SJCRH30 (cell line): ENCODE results near the gene TTC39C. TPM values are rescaled to one million over a fixed set of nuclear protein-coding genes. Genes with fewer than 3 reads are reported as not detected.
A peak's percentile ranks its signal among the peaks of the same experiment; 100 is the strongest.

Source experiments
- DNase-seq, 2 experiments: peaks; one replicate each; pipeline ENCODE4 v3.0.0-alpha.2; 2015 to 2020
- H3K27ac ChIP-seq: fragments of 250-450 bp; sonication (Bioruptor Pico); 2 replicates; pipeline ENCODE4 v1.5.1; 2020; ENCODE audit warnings: mild to moderate bottlenecking, moderate library complexity
- H3K27me3 ChIP-seq: fragments of 250-450 bp; sonication (Bioruptor Pico); 2 replicates; pipeline ENCODE4 v1.5.1; 2020; ENCODE audit warnings: mild to moderate bottlenecking, moderate library complexity
- H3K36me3 ChIP-seq: fragments of 250-450 bp; sonication (Bioruptor Pico); 2 replicates; pipeline ENCODE4 v1.5.1; 2020; ENCODE audit warnings: mild to moderate bottlenecking, moderate library complexity
- H3K4me1 ChIP-seq: fragments of 250-450 bp; sonication (Bioruptor Pico); 2 replicates; pipeline ENCODE4 v1.5.1; 2020; ENCODE audit warnings: mild to moderate bottlenecking, moderate library complexity
- H3K4me3 ChIP-seq: fragments of 250-450 bp; sonication (Bioruptor Pico); 2 replicates; pipeline ENCODE4 v1.5.1; 2020; ENCODE audit warnings: mild to moderate bottlenecking, moderate library complexity
- H3K9me3 ChIP-seq: fragments of 250-450 bp; sonication (Bioruptor Pico); replicated peaks from 2 replicates; pipeline ENCODE4 v1.5.1; 2020; ENCODE audit warnings: mild to moderate bottlenecking, moderate library complexity
- total RNA-seq: library from RNA; depleted of rRNA; stranded (reverse); fragments of >200 nt; shearing (Covaris generic); gene quantifications from 2 replicates; pipeline ENCODE4 v1.2.3, GENCODE V29; 2014

TTC39C gene
- total RNA-seq, 1 experiment from 2014 or later: 12.6 TPM

DNA sequence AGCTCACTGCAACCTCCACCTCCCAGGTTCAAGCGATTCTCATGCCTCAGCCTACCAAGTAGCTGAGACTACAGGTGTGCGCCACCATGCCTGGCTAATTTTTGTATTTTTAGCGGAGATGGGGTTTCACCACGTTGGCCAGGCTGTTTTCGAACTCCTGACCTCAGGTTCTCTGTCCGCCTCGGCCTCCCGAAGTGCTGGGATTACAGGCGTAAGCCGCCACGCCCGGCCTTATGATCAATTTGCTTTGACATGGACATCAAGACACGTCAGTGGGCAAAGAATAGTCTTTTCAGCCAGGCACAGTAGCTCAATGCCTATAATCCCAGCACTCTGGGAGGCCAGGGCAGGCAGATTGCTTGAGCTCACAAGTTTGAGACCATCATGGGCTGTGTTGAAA lies 76.3 kb downstream of the TTC39C start:
- Histone ChIP-seq H3K4me3 (no peak overlapping the region), H3K4me1 (peaks cover 11% of the 10 kb centered on the region), H3K9me3 (no peaks in the 10 kb centered on the region), H3K36me3 (0 out of 2 replicates have a peak, but pooled peaks cover 2% of the 10 kb centered on the region), H3K27ac (no peak overlapping the region), H3K27me3 (no peaks in the 10 kb centered on the region)
- no peak for DNase-seq

DNA sequence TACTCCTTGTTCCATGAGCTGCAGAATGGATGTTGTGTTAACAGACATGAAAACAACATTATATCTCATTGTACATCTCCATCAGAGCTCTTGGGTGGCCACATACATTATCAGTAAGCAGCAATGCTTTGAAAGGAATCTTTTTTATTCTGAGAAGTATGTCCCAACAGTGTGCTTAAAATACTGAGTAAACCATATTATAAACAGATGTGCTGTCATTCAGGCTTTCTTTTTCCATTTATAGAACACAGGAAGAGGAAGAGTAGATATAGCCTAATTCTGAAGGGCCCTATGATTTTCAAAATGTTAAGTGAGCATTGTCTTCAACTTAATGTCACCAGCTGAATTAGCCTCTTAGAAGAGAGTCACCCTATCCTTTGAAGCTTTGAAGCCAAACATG lies 80.0 kb downstream of the TTC39C start:
- Histone ChIP-seq H3K9me3 (no peaks in the 10 kb centered on the region), H3K36me3 (0 out of 2 replicates have a peak, but pooled peaks cover 2% of the 10 kb centered on the region), H3K4me1 (no peaks in the 10 kb centered on the region), H3K27me3 (no peaks in the 10 kb centered on the region), H3K4me3 (no peak overlapping the region), H3K27ac (no peak overlapping the region)
- no peak for DNase-seq

DNA sequence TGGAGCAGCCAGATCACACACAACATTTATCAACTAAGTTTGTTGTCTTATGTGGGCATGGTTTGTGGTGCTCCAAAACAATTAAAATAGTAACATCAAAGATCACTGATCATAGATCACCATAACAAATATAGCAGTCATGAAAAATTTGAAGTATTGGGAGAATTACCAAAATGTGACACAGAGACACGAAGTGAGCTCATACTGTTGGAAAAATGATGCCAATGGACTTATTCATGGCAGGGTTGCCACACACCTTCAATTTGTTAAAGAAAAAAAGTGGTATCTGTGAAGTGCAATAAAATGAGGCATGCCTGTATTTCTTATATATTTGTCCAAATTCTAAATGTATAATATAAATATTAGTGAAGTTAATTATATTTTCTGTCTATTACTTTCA lies 81.4 kb downstream of the TTC39C start:
- no peak overlapping the region for H3K4me3 ChIP-seq
- no peaks in the 10 kb centered on the region for H3K4me1 ChIP-seq
- DNase-seq: no peak
- no peaks in the 10 kb centered on the region for H3K9me3 ChIP-seq
- H3K27ac ChIP-seq: no peak overlapping the region
- H3K36me3 ChIP-seq: 0 out of 2 replicates have a peak, but pooled peaks cover 2% of the 10 kb centered on the region
- no peaks in the 10 kb centered on the region for H3K27me3 ChIP-seq

DNA sequence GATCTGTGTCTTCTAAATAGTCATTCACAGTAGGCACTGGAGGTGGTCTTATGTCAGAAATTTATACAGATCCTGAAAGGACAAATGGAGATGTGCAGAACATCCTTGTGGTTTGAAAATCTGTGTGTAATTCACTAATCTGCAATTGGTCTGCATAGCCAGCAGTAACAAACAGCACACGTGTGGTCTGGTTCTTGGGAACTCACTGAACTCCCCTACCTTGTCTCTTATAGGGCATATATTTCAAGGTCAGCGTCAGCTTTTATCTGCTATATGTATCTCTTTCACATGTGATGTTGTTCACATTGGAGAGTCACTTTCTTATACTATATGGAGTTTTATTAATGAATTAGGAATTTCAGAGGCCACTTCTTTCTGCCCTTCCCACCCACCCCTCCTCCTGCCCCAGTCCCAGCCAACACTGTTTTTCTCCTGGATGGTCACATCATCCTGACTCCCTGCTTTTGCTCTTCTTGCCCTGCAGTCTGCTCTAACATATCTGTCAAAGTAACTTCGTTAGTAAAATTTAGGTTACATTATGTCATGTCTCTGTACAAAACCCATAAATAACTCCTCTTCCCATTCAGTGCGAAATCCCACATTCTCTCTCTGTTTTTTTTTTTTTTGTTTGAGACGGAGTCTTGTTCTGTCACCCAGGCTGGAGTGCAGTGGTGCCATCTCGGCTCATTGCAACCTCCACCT lies 88.9 kb downstream of the TTC39C start:
- no peaks in the 10 kb centered on the region for H3K27me3 ChIP-seq
- no peak overlapping the region for H3K27ac ChIP-seq
- no peaks in the 10 kb centered on the region for H3K9me3 ChIP-seq
- no peaks in the 10 kb centered on the region for H3K4me1 ChIP-seq
- no peaks in the 10 kb centered on the region for H3K36me3 ChIP-seq
- H3K4me3 ChIP-seq: no peak overlapping the region
- no peak for DNase-seq

DNA sequence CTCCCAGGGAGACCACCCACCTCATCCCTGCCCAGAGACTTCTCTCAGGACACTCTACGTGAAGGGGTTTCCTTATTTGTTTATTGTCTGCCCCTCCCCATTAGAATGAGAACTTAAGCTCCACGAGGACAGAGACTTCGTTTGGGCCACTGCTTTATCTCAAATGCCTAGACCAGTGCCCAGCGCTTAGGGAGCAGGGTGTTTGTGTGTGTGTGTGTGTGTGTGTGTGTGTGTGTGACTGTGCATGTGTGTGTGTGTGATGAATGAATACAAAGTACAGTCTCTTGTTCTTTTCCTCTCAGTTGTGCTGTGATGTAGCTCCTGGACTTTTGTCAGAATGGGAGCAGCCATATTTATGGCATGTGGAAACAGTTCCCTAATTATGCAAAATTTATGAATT lies 89.9 kb downstream of the TTC39C start:
- Histone ChIP-seq H3K4me1 (no peaks in the 10 kb centered on the region), H3K27ac (no peak overlapping the region), H3K9me3 (no peaks in the 10 kb centered on the region), H3K27me3 (no peaks in the 10 kb centered on the region), H3K4me3 (no peak overlapping the region), H3K36me3 (no peaks in the 10 kb centered on the region)
- no peak for DNase-seq

DNA sequence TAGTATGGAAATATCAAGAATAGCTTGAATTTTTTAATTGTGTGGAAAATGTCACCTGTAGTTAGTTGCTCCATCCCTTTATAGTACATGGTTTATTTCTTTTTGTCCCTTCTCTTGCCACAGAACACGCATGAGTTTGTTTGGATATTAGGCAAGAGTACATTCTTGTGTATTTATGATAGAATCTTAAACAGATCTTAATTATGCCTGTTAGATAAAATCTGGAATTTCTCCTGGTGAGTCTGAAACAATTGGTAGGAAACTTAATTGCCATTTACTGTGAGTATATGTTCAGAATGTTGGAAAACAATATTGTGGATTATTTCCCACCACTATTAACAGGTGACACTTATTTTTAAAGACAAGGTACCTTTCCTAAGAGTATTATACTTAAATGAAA lies 94.1 kb downstream of the TTC39C start:
- no peak for DNase-seq
- H3K4me3 ChIP-seq: no peak overlapping the region
- H3K4me1 ChIP-seq: no peaks in the 10 kb centered on the region
- no peak overlapping the region for H3K27ac ChIP-seq
- no peaks in the 10 kb centered on the region for H3K36me3 ChIP-seq
- no peaks in the 10 kb centered on the region for H3K27me3 ChIP-seq
- no peaks in the 10 kb centered on the region for H3K9me3 ChIP-seq

DNA sequence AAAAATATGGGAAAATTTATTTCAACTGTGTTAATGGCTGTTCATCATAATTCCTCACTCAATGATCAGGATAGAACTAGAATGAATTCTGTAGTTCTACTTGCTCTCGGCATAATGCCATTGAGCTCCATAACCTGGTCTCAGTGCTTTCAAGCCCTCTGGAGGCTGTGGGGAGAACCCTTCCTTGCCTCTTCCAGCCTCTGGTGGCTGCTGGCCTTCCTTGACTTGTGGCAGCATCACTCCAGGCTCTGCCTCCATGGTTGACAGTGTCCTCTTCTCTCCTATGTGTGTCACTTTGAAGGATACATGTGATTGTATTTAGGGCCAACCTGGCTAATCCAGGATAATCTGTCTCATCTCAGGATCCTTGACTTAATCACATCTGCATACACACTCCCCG lies 97.4 kb downstream of the TTC39C start:
- no peak overlapping the region for H3K27ac ChIP-seq
- H3K27me3 ChIP-seq: no peaks in the 10 kb centered on the region
- no peak for DNase-seq
- H3K36me3 ChIP-seq: no peaks in the 10 kb centered on the region
- no peaks in the 10 kb centered on the region for H3K9me3 ChIP-seq
- H3K4me3 ChIP-seq: no peak overlapping the region
- H3K4me1 ChIP-seq: no peaks in the 10 kb centered on the region

DNA sequence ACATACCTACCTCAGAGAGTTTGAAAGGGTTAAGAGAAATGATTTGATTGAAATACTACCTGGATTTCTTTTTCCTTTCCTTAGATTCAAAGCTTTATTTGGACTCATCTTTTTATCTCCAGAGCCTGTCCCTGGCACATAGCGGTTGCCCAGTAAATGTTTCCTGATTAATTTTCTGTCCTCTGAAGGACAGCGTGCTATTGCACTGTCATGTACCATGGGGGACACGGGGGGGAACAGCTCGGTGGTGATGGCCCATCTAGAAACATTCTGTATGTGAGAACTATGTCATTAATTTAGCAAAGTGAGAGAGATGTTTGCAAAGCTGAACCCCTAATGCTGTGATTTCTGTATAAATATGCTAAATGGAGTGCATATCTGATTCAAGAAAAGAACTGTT lies 97.9 kb downstream of the TTC39C start:
- Histone ChIP-seq H3K27me3 (no peaks in the 10 kb centered on the region), H3K4me3 (no peak overlapping the region), H3K4me1 (no peaks in the 10 kb centered on the region), H3K9me3 (no peaks in the 10 kb centered on the region), H3K27ac (no peak overlapping the region), H3K36me3 (no peaks in the 10 kb centered on the region)
- DNase-seq: no peak

DNA sequence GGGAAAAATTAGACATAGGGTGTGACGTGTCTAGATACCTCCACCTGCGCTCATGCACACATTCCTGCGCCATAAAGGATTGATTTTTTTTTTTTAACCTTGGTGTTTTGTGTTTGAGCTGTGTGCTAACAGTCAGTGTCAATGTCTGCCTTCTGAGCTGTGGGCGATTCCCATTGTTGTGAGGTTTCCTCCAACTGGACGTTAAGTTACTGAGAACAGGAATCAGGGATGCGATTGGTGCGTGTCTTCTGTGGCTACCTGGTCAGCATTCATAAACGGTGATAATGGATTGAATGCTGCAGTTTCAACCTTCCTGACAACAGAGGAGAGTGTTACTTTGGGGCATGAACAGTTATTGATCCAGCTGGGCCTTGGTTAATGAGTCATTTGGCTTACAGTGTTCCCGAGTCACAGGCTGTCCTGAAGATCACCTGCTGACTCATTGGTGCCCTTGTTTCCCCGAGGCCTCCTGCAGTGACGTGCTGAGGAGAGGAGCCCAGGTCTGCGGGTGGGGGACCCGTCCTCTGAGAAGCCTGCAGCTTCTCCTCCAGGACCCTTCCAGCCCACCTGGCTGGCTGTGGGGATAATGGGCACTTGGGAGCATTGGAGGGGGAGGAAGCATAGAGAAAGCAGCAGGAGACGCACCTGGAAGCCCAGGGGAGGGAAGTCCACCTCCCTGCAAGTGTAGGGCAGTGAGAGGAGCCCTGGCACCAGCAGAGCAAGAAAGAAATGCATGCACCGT lies 98.5 kb downstream of the TTC39C start:
- Histone ChIP-seq H3K4me3 (no peak overlapping the region), H3K9me3 (no peaks in the 10 kb centered on the region), H3K4me1 (no peaks in the 10 kb centered on the region), H3K27me3 (no peaks in the 10 kb centered on the region), H3K36me3 (no peaks in the 10 kb centered on the region), H3K27ac (no peak overlapping the region)
- DNase-seq: no peak

DNA sequence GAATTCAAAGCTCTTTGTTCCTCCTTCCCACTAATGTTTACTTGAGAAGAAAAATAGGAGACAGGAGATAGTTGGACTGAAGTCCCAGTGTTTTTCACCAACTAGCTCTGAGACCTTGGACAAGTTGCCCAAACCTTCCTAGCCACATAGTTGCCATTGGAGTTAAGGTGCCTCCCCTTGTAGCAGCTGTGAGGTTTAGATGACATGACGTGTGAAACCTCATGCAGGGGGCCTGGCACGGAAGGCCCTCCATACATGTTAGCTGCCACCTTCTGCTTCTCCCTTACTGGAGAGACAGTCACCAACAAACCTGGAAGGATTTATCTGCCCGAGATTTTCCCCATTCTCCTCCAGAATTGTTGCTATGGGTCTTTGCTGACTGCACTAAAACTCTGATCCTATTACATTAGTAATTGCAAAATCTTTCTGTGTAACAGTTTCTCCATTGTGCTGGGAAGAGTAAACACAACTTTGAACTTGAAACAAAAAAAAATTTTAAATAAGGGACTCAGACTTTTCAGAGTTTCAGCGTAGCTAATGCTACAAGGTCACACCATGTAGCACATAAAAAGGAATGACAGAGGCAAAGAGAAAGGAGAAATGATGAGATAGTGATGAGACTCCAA lies 100.5 kb downstream of the TTC39C start:
- H3K4me1 ChIP-seq: no peaks in the 10 kb centered on the region
- DNase-seq: no peak
- no peaks in the 10 kb centered on the region for H3K27me3 ChIP-seq

DNA sequence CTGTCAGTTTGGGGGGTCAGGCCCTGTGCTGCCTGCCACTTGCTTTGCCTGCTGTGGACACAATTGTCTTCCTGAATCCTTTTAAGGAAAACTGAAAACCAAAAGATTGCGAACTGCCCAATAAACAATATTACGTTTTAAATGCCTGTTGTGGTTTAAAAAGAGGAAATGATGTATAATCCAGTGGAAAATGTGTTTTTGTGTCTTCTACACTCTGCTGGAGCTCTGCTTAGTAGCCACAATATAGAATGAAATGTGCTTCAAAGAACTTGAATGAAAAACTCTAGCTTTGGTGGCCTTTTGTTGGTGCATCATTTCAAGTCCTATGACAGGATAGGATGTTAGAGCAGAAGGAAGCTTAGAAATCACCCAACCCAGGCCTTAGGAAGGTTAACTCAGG lies 101.1 kb downstream of the TTC39C start:
- no peaks in the 10 kb centered on the region for H3K36me3 ChIP-seq
- no peaks in the 10 kb centered on the region for H3K27me3 ChIP-seq
- no peak for DNase-seq
- H3K27ac ChIP-seq: no peak overlapping the region
- no peaks in the 10 kb centered on the region for H3K4me1 ChIP-seq
- H3K4me3 ChIP-seq: no peak overlapping the region
- no peaks in the 10 kb centered on the region for H3K9me3 ChIP-seq

More for the DNA sequence above, 100.5 kb downstream of the TTC39C start:
- H3K36me3 ChIP-seq: no peaks in the 10 kb centered on the region
- no peaks in the 10 kb centered on the region for H3K9me3 ChIP-seq
- H3K27ac ChIP-seq: no peak overlapping the region
- H3K4me3 ChIP-seq: no peak overlapping the region

DNA sequence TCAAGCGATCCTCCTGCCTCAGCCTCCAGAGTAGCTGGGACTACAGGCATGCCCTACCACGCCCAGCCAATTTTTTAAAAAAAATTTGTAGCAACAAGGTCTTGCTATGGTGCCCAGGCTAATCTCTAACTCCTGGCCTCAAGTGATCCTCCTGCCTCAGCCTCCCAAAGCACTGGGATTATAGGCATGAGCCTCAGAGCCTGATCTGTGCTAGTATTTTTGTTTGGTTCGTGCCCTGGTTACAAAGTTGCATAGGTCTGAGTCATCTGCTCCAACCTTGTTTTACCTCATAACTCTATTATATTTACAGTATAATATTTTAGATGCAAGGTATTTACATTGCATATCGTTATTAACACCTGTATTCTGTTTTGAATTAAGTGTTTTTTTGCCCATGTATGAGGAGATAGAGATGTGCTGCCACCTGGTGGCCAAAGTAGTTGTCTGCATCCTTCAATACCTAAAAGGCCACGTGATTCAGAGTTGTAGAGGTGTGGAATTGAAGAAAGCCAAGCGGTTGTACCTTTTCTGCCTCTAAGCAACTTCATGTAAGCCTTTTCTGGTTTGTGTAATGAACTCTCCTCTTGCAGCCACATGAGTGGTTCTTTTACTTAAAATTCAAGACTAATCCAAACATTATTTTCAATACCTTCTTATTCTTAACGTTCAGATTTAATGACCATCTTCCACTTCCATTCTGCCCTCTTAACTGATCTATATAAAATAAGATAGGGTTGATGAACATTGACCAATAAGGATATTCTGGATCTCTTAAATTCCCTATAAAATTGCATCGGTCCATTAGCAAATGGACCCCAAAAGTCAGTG lies 104.4 kb downstream of the TTC39C start:
- H3K4me3 ChIP-seq: no peak overlapping the region
- H3K27me3 ChIP-seq: no peaks in the 10 kb centered on the region
- no peaks in the 10 kb centered on the region for H3K36me3 ChIP-seq
- no peak overlapping the region for H3K27ac ChIP-seq
- H3K4me1 ChIP-seq: no peaks in the 10 kb centered on the region
- H3K9me3 ChIP-seq: no peaks in the 10 kb centered on the region
- peak; percentile 33 to 79 for DNase-seq

DNA sequence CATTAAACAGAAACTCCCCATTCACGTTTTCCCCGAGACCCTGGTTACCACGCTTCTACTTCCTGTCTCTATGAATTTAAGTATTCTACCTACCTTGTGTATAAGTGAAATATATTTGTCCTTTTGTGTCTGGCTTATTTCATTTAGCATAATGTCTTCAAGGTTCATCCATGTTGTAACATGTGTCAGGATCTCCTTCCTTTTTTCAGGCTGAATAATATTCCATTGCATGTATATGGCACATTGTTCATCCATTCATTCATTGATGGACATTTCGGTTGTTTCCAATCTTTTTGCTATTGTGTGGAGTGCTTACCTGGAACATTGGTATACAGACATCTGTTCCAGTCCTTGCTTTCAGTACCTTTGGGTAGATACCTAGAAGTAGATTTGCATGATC lies 106.1 kb downstream of the TTC39C start:
- no peaks in the 10 kb centered on the region for H3K36me3 ChIP-seq
- no peak overlapping the region for H3K27ac ChIP-seq
- H3K9me3 ChIP-seq: no peaks in the 10 kb centered on the region
- no peak for DNase-seq
- no peaks in the 10 kb centered on the region for H3K27me3 ChIP-seq
- H3K4me1 ChIP-seq: no peaks in the 10 kb centered on the region
- H3K4me3 ChIP-seq: no peak overlapping the region

DNA sequence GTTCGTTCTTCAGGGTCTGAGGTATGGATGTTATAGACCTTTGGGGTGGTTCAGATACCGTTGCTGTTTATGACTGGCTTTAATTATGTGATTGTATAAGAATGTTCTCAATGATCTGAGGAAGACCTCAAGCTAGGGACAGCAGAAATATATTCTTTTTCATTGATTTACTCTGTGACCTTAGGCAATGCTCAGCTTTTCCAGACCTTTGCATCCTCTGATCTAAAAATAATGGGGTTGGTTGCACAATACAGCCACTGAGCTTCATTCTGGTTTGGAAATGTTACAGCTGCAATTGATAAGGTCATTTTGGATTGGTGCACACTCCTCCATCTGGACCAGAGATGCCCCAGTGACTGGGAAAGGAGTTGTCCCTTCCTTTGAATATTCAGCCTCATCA lies 107.1 kb downstream of the TTC39C start:
- no peaks in the 10 kb centered on the region for H3K36me3 ChIP-seq
- no peaks in the 10 kb centered on the region for H3K4me1 ChIP-seq
- no peak for DNase-seq
- no peak overlapping the region for H3K4me3 ChIP-seq
- no peaks in the 10 kb centered on the region for H3K27me3 ChIP-seq
- H3K9me3 ChIP-seq: no peaks in the 10 kb centered on the region
- no peak overlapping the region for H3K27ac ChIP-seq
